GM13977 (cell line): ENCODE data around the gene PRPS1.
A peak's percentile ranks its signal among the peaks of the same experiment; 100 is the strongest.

Experiments used
- DNase-seq: peaks from one replicate; pipeline ENCODE4 v3.0.0; 2012; ENCODE audit warnings: low spot score
- CTCF ChIP-seq: IDR thresholded peaks from 2 replicates; pipeline ENCODE4 v1.5.1; 2012; ENCODE audit warnings: mild to moderate bottlenecking, control low read depth; ENCODE audit not compliant: insufficient read depth; ENCODE audit errors: extremely low read depth, missing control alignments
- in situ Hi-C: fragments of 300-500 bp; cut with MboI; formaldehyde crosslinking; loops from one replicate; pipeline ENCODE4 v1.12.0; 2022; ENCODE audit warnings: low sequenced_read_pairs, low pct_unique_long_range_greater_than_20kb, mixed read lengths, inconsistent platforms; ENCODE audit not compliant: unreplicated experiment

Gene PRPS1

GRCh38 chrX:107626916-107627315, 1.4 kb upstream of the PRPS1 start:
- in situ Hi-C loops, result no loop called here
- no peak for TF ChIP-seq CTCF
- DNase-seq, result no peak

- in situ Hi-C loops, result no loop called here
- no peak for TF ChIP-seq CTCF
- DNase-seq, result peak; percentile 44
Observed at GRCh38 chrX:107628662-107629539, 591 bp downstream of the PRPS1 start.

- no peak for DNase-seq
- in situ Hi-C loops, result no loop called here
- TF ChIP-seq CTCF, result no peak
Observed at GRCh38 chrX:107629540-107629909, 1.2 kb downstream of the PRPS1 start.

GRCh38 chrX:107630031-107630689, 1.9 kb downstream of the PRPS1 start:
- no peak for DNase-seq
- in situ Hi-C loops, result no loop called here

GRCh38 chrX:107632346-107632745, 4.0 kb downstream of the PRPS1 start:
- no peak for TF ChIP-seq CTCF
- in situ Hi-C loops, result no loop called here

More at GRCh38 chrX:107630031-107630689, 1.9 kb downstream of the PRPS1 start:
- no peak for TF ChIP-seq CTCF

GRCh38 chrX:107646735-107647134, 18.4 kb downstream of the PRPS1 start:
- in situ Hi-C loops, result no loop called here
- no peak for DNase-seq

More at GRCh38 chrX:107632346-107632745, 4.0 kb downstream of the PRPS1 start:
- DNase-seq, result no peak

More at GRCh38 chrX:107646735-107647134, 18.4 kb downstream of the PRPS1 start:
- TF ChIP-seq CTCF, result no peak
